Hepatocyte (in vitro differentiated cells): ENCODE results near the gene KRTAP12-2.

ENCODE experiments used
- EZH2 ChIP-seq: fragments of 200-600 bp; sonication (generic); IDR thresholded peaks from 2 replicates; pipeline ENCODE4 v1.6.1; 2016; ENCODE audit warnings: antibody characterized with exemption, mild to moderate bottlenecking, borderline replicate concordance
- TF ChIP-seq, protein P1 (sequence below): fragments of 200-600 bp; sonication (generic); IDR thresholded peaks from 2 replicates; pipeline ENCODE4 v1.5.1; 2016; ENCODE audit warnings: antibody characterized with exemption, mild to moderate bottlenecking; ENCODE audit not compliant: poor library complexity

DNA sequence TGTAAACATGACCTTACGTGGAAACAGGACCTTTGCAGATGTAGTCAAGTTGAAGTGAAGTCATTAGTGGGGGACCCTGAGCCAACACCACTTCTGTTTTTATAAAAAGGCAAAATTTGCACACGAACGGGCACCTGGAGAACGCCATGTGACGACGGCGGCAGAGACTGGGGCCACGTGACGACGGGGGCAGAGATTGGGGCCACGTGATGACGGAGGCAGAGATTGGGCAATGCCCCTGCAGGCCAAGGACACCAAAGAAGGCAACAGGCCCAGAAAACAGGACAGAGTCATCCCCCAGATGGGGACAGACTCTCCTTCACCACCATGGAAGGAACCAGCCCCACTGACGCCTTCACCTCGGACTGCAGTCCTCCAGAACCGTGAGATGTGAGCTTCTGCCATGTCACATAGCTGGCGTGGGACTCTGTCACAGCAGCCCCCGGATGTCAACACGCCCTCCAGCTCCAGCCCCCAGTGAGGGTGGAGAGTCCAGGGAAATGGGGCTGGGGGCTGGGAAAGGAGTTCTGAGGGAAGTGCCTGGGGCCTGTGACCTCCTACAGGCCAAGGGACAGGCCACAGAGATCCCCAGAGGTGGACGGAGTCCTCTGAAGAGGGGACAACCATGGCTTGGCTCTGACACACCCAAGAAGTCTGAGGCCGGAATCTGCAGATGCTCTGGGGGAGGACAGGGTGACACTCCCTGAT lies 16.3 kb downstream of the KRTAP12-2 start:
- TF ChIP-seq, protein P1, sequence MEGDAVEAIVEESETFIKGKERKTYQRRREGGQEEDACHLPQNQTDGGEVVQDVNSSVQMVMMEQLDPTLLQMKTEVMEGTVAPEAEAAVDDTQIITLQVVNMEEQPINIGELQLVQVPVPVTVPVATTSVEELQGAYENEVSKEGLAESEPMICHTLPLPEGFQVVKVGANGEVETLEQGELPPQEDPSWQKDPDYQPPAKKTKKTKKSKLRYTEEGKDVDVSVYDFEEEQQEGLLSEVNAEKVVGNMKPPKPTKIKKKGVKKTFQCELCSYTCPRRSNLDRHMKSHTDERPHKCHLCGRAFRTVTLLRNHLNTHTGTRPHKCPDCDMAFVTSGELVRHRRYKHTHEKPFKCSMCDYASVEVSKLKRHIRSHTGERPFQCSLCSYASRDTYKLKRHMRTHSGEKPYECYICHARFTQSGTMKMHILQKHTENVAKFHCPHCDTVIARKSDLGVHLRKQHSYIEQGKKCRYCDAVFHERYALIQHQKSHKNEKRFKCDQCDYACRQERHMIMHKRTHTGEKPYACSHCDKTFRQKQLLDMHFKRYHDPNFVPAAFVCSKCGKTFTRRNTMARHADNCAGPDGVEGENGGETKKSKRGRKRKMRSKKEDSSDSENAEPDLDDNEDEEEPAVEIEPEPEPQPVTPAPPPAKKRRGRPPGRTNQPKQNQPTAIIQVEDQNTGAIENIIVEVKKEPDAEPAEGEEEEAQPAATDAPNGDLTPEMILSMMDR: no peak
- TF ChIP-seq EZH2: no peak
